Heart left ventricle (tissue), 13 donors: ENCODE data around the gene TULP4.

Experiments used
- CTCF ChIP-seq, 12 donors: fragments of 200-600 bp; sonication (generic) in 4 of 12; IDR thresholded peaks; one replicate each; pipeline versions ENCODE4 v1.5.0 to v1.8.0; 2018 to 2022; ENCODE audit warnings: antibody characterized with exemption in 12 of 12, mild to moderate bottlenecking in 5 of 12
- POLR2A ChIP-seq, 2 donors: fragments of 450-650 bp; IDR thresholded peaks; one replicate each; pipeline ENCODE4 v1.6.1; 2017; ENCODE audit warnings: antibody characterized with exemption in 2 of 2, mild to moderate bottlenecking in 2 of 2, moderate library complexity in 2 of 2
- donor health status: ischemic (EF 13 %, LVEDD 7.1; RV severe dilation, severe dysfunction).
- donor health status: DM: no; HTN: yes; CAD: no.
- donor health status: DM: no; HTN: no; CAD: no.
- donor health status: ischemic (EF 25% LVEDD 6.9; RV normal size, moderate dysfunction).
- donor health status: ischemic (EF 25% LVEDD 5.7; RV mildly dilated, moderate dysfunction).
- donor health status: ischemic (EF 35%, LVEDD 5.7; RV mildly dilated, moderate dysfunction).
- donor health status: nonischemic (EF 11% LVEDD 7.7; RV severe dilation, severe dysfunction).
- donor health status: DM: yes; HTN: yes; CAD: no.
- donor health status: PGD.
- donor health status: ischemic (EF 29% LVEDD 5.4; RV normal size, mild dysfunction).
- donor health status: nonischemic (EF 23%, LVEDD 6.1; RV moderate dilation, normal function).

DNA sequence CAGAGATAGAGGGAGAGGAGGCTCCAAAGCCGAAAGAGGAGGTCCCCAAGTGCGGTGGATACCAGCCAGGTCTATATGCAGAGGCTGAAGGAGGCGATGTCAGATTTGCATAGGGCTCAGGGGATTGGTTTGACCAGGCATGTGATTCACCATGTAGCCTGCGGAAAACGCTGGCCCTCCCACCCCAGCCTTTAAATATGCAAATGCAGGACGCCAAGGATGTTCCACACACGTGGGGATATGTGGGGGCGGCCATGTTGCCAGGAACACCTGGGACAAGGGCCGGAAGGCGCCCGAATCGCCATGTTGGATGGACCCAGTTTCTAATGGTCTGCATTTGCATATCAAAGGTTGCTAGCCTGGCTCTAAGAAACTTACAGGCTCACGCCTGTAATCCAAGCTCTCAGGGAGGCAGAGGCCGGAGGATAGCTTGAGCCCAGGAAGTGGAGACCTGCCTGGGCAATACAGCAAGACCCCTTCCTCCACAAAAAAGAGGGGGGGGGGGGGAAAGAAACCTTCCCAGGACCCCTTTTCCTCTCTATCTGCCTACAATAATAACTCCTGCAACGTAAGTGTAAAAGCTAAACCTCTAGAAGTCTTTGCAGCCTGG is 110.5 kb downstream of the TULP4 start:
- TF ChIP-seq CTCF (IDR thresholded peaks at IDR 0.05) (no peak), POLR2A (IDR thresholded peaks at IDR 0.05) (no peak)
